Kidney (tissue), 14 donors: ENCODE data around the gene HARS1. TPM values are rescaled to one million over a fixed set of nuclear protein-coding genes. Genes with fewer than 3 reads are reported as not detected.
A peak's percentile ranks its signal among the peaks of the same experiment; 100 is the strongest.

Source experiments
- DNase-seq, 5 donors: peaks; one replicate each; pipeline ENCODE4 v3.0.0-alpha.2; 2013 to 2020
- FAIRE-seq: peaks from 2 replicates; lab custom pipeline; 2012; peaks lifted over from hg19 to GRCh38; lab: Jason Lieb, UNC
- H3K27ac ChIP-seq, 2 donors: one replicate each; pipeline ENCODE4 v1.7.0; 2013; ENCODE audit warnings: low read depth in 2 of 2, low read length in 2 of 2, inconsistent platforms in 1 of 2
- H3K27me3 ChIP-seq: one replicate; pipeline ENCODE4 v1.7.1; 2013; ENCODE audit warnings: low read length, inconsistent platforms; ENCODE audit not compliant: control insufficient read depth, insufficient read depth
- H3K36me3 ChIP-seq, 3 donors: one replicate each; pipeline versions ENCODE4 v1.7.0 to v1.7.1; 2013; ENCODE audit warnings: low read length in 3 of 3, control low read depth in 1 of 3, inconsistent platforms in 1 of 3; ENCODE audit not compliant: insufficient read depth in 3 of 3, control insufficient read depth in 2 of 3
- H3K4me1 ChIP-seq, 3 donors: one replicate each; pipeline versions ENCODE4 v1.7.0 to v1.7.1; 2013; ENCODE audit warnings: low read length in 3 of 3, inconsistent platforms in 1 of 3, low read depth in 1 of 3; ENCODE audit not compliant: control insufficient read depth in 2 of 3, insufficient read depth in 2 of 3
- H3K4me3 ChIP-seq, 3 donors: one replicate each; pipeline versions ENCODE4 v1.7.0 to v1.8.1; 2013; ENCODE audit warnings: low read length in 3 of 3, control low read depth in 1 of 3, inconsistent platforms in 1 of 3
- H3K9ac ChIP-seq, 3 donors: one replicate each; pipeline versions ENCODE4 v1.7.0 to v1.7.1; 2013; ENCODE audit warnings: low read length in 3 of 3, control low read depth in 1 of 3, inconsistent platforms in 1 of 3
- H3K9me3 ChIP-seq, 3 donors: one replicate each; pipeline versions ENCODE4 v1.7.0 to v1.7.1; 2013; ENCODE audit warnings: low read length in 3 of 3, control low read depth in 1 of 3, inconsistent platforms in 1 of 3; ENCODE audit not compliant: control insufficient read depth in 2 of 3, insufficient read depth in 1 of 3
- CTCF ChIP-seq: IDR thresholded peaks from 3 replicates; pipeline ENCODE4 v1.5.1; 2012; ENCODE audit warnings: mild to moderate bottlenecking, moderate library complexity, borderline replicate concordance; ENCODE audit not compliant: insufficient read depth; ENCODE audit errors: extremely low read depth
- intact Hi-C: fragments of 100-400 bp; cut with DNase I; formaldehyde crosslinking; loops from one replicate; pipeline ENCODE4 v1.11.1; 2022
- polyA plus RNA-seq: library from polyadenylated mRNA; stranded (reverse); fragments of 350-450 nt; fragmentation: Illumina TruSeq; extraction: RNeasy Lipid Tissue Mini Kit (QIAGEN cat#74804); gene quantifications from one replicate; pipeline ENCODE4 v1.2.3, GENCODE V29; 2014; ENCODE audit warnings: low read depth, low replicate concordance; ENCODE audit not compliant: insufficient read depth
- total RNA-seq: library from RNA; stranded (reverse); fragmentation: NEBNext Ultra II Directional; extraction: Animal tissue kit (Norgen Biotek cat#: 25700); gene quantifications from one replicate; pipeline ENCODE4 v1.2.1, GENCODE V29; 2021
- donor health status: control.
- donor health status: control.
- donor health status: control.
- donor health status: control.
- donor health status: control.
- donor health status: DM: yes; HTN: yes; CAD: no.
- donor health status: Normal renal cell carcinoma (clear cell type).

HARS1 gene
- total and polyA plus RNA-seq, 2 donors from 2014 or later = 48.6 to 52.2 TPM

- no peak for TF ChIP-seq CTCF
- Histone ChIP-seq H3K4me3 (peak overlapping the region; percentile 76 to 98 (median 88)), H3K4me1 (peaks cover 3 to 12% (median 10%) of the 10 kb centered on the region in 3 donors), H3K9me3 (no peaks in the 10 kb centered on the region), H3K27me3 (no peaks in the 10 kb centered on the region), H3K9ac (peak overlapping the region; percentile 44 to 93 (median 66)), H3K36me3 (peaks cover 7 to 16% (median 13%) of the 10 kb centered on the region in 3 donors), H3K27ac (no peak overlapping the region)
- DNase-seq (no peak), FAIRE-seq (no peak)
- intact Hi-C loops = no loop called here
Observed at GRCh38 chr5:140690376-140690932, 716 bp downstream of the HARS1 start.

- no peak for TF ChIP-seq CTCF
- intact Hi-C loops = no loop called here
- no peak overlapping the region for H3K4me3 ChIP-seq
- H3K4me1 ChIP-seq = no peaks in the 10 kb centered on the region
- no peaks in the 10 kb centered on the region for H3K9me3 ChIP-seq
- H3K27ac ChIP-seq = no peak overlapping the region
- no peak overlapping the region for H3K9ac ChIP-seq
- FAIRE-seq = no peak
- H3K36me3 ChIP-seq = peaks cover 7 to 49% (median 33%) of the 10 kb centered on the region in 3 donors
- H3K27me3 ChIP-seq = no peaks in the 10 kb centered on the region
- no peak for DNase-seq
Observed at GRCh38 chr5:140678993-140679392, 12.2 kb downstream of the HARS1 start.

GRCh38 chr5:140677947-140678346 lies 13.2 kb downstream of the HARS1 start:
- no peaks in the 10 kb centered on the region for H3K27me3 ChIP-seq
- H3K4me1 ChIP-seq = no peaks in the 10 kb centered on the region
- no peak overlapping the region for H3K9ac ChIP-seq
- H3K27ac ChIP-seq = no peak overlapping the region
- TF ChIP-seq CTCF = no peak
- FAIRE-seq (no peak), DNase-seq (no peak)
- no peak overlapping the region for H3K4me3 ChIP-seq
- no peaks in the 10 kb centered on the region for H3K9me3 ChIP-seq
- peaks cover 7 to 49% (median 33%) of the 10 kb centered on the region in 3 donors for H3K36me3 ChIP-seq
- intact Hi-C loops = no loop called here

GRCh38 chr5:140674629-140675028 lies 16.5 kb downstream of the HARS1 start:
- no peaks in the 10 kb centered on the region for H3K4me1 ChIP-seq
- no peak for FAIRE-seq
- intact Hi-C loops = no loop called here

More at GRCh38 chr5:140674629-140675028, 16.5 kb downstream of the HARS1 start:
- no peak for TF ChIP-seq CTCF
- Histone ChIP-seq H3K27me3 (no peaks in the 10 kb centered on the region), H3K9me3 (no peaks in the 10 kb centered on the region), H3K9ac (no peak overlapping the region), H3K4me3 (no peak overlapping the region), H3K27ac (no peak overlapping the region), H3K36me3 (peaks cover 7 to 43% (median 27%) of the 10 kb centered on the region in 3 donors)
- DNase-seq = no peak
